H9 (cell line): ENCODE results near the gene NCBP2L. TPM values are rescaled to one million over a fixed set of nuclear protein-coding genes. Genes with fewer than 3 reads are reported as not detected.

Source experiments
- DNase-seq: peaks from one replicate; pipeline ENCODE4 v3.0.0-alpha.2; 2017
- H2AFZ ChIP-seq: one replicate; pipeline ENCODE4 v1.6.1; 2013; ENCODE audit warnings: mild to moderate bottlenecking, low read length, control low read depth, moderate library complexity
- H2AK5ac ChIP-seq: 2 replicates; pipeline ENCODE4 v1.6.1; 2013; ENCODE audit warnings: low read length, control low read depth, mixed read lengths; ENCODE audit not compliant: insufficient read length
- H2BK120ac ChIP-seq: one replicate; pipeline ENCODE4 v1.6.1; 2013; ENCODE audit warnings: low read depth, mild to moderate bottlenecking, low read length, control low read depth, inconsistent platforms; ENCODE audit not compliant: poor library complexity, severe bottlenecking
- H2BK12ac ChIP-seq: 2 replicates; pipeline ENCODE4 v1.6.1; 2013; ENCODE audit warnings: low read length, control low read depth, mixed read lengths, low read depth; ENCODE audit not compliant: insufficient read length
- H2BK15ac ChIP-seq: 2 replicates; pipeline ENCODE4 v1.6.1; 2013; ENCODE audit warnings: low read depth, low read length, control low read depth
- H2BK20ac ChIP-seq: one replicate; pipeline ENCODE4 v1.6.1; 2013; ENCODE audit warnings: low read depth, mild to moderate bottlenecking, low read length, control low read depth, inconsistent platforms; ENCODE audit not compliant: poor library complexity, severe bottlenecking
- H2BK5ac ChIP-seq: 2 replicates; pipeline ENCODE4 v1.6.1; 2013; ENCODE audit warnings: low read length, control low read depth, mixed read lengths; ENCODE audit not compliant: insufficient read length
- H3K14ac ChIP-seq: 2 replicates; pipeline ENCODE4 v1.6.1; 2013; ENCODE audit warnings: low read length, control low read depth; ENCODE audit not compliant: insufficient read depth
- H3K18ac ChIP-seq: 2 replicates; pipeline ENCODE4 v1.6.1; 2013; ENCODE audit warnings: low read depth, mild to moderate bottlenecking, mixed read lengths, low read length, control low read depth; ENCODE audit not compliant: insufficient read length
- H3K23ac ChIP-seq: 2 replicates; pipeline ENCODE4 v1.6.1; 2013; ENCODE audit warnings: low read length, control low read depth, mixed read lengths, low read depth; ENCODE audit not compliant: insufficient read length
- H3K23me2 ChIP-seq: 2 replicates; pipeline ENCODE4 v1.6.1; 2013; ENCODE audit warnings: low read depth, mild to moderate bottlenecking, mixed read lengths, low read length, control low read depth; ENCODE audit not compliant: insufficient read length, poor library complexity, severe bottlenecking
- H3K27ac ChIP-seq: 2 replicates; pipeline ENCODE4 v1.5.1; 2013; ENCODE audit warnings: low read length, control low read depth, mixed read lengths, low read depth; ENCODE audit not compliant: insufficient read length
- H3K27me3 ChIP-seq: 2 replicates; pipeline ENCODE4 v1.6.1; 2013; ENCODE audit warnings: low read length, control low read depth, inconsistent platforms; ENCODE audit not compliant: insufficient read depth
- H3K4ac ChIP-seq: 2 replicates; pipeline ENCODE4 v1.6.1; 2013; ENCODE audit warnings: low read depth, mild to moderate bottlenecking, control low read depth, inconsistent platforms, low read length, moderate library complexity
- H3K4me1 ChIP-seq: 2 replicates; pipeline ENCODE4 v1.6.1; 2013; ENCODE audit warnings: low read length, control low read depth, inconsistent platforms; ENCODE audit not compliant: insufficient read depth
- H3K4me2 ChIP-seq: 2 replicates; pipeline ENCODE4 v1.6.1; 2013; ENCODE audit warnings: low read length, control low read depth, mixed read lengths; ENCODE audit not compliant: insufficient read length, insufficient read depth
- H3K56ac ChIP-seq: 2 replicates; pipeline ENCODE4 v1.6.1; 2013; ENCODE audit warnings: low read depth, mild to moderate bottlenecking, mixed read lengths, low read length, control low read depth; ENCODE audit not compliant: insufficient read length
- H3K79me1 ChIP-seq: 2 replicates; pipeline ENCODE4 v1.6.1; 2013; ENCODE audit warnings: low read depth, mild to moderate bottlenecking, moderate library complexity, low read length, control low read depth, inconsistent platforms; ENCODE audit not compliant: insufficient read depth, poor library complexity, severe bottlenecking
- H3K79me2 ChIP-seq: 2 replicates; pipeline ENCODE4 v1.6.1; 2013; ENCODE audit warnings: low read length, control low read depth, inconsistent platforms; ENCODE audit not compliant: insufficient read depth
- H3K9ac ChIP-seq: 2 replicates; pipeline ENCODE4 v1.6.1; 2013; ENCODE audit warnings: low read length, control low read depth, mixed read lengths; ENCODE audit not compliant: insufficient read length; ENCODE audit errors: extremely low read depth
- H3K9me3 ChIP-seq: one replicate; pipeline ENCODE4 v1.6.1; 2013; ENCODE audit warnings: low read depth, low read length, inconsistent platforms; ENCODE audit not compliant: control insufficient read depth
- H3T11ph ChIP-seq: one replicate; pipeline ENCODE4 v1.6.1; 2013; ENCODE audit warnings: mild to moderate bottlenecking, low read length, control low read depth, inconsistent platforms
- H4K20me1 ChIP-seq: one replicate; pipeline ENCODE4 v1.6.1; 2013; ENCODE audit not compliant: control insufficient read depth, insufficient read length, insufficient read depth
- H4K5ac ChIP-seq: 2 replicates; pipeline ENCODE4 v1.6.1; 2013; ENCODE audit warnings: low read depth, mild to moderate bottlenecking, mixed read lengths, low read length, control low read depth; ENCODE audit not compliant: insufficient read length
- H4K8ac ChIP-seq: replicated peaks from 2 replicates; pipeline ENCODE4 v1.6.1; 2013; ENCODE audit warnings: low read length, control low read depth, mixed read lengths, low read depth; ENCODE audit not compliant: insufficient read length
- H4K91ac ChIP-seq: 2 replicates; pipeline ENCODE4 v1.6.1; 2013; ENCODE audit warnings: low read depth, mild to moderate bottlenecking, moderate library complexity, mixed read lengths, low read length, control low read depth; ENCODE audit not compliant: insufficient read length
- H3K27ac Mint-ChIP-seq, 3 experiments: 2 replicates in 2 of 3; 3 replicates in 1 of 3; pipeline ENCODE4 v1.8.0; 2020 to 2021; ENCODE audit warnings: mixed read lengths in 3 of 3, mild to moderate bottlenecking in 1 of 3, moderate library complexity in 1 of 3
- H3K27me3 Mint-ChIP-seq: 2 replicates; pipeline ENCODE4 v1.8.0; 2021; ENCODE audit warnings: low read depth, mild to moderate bottlenecking, moderate library complexity, mixed read lengths
- H3K36me3 Mint-ChIP-seq, 3 experiments: 2 replicates in 2 of 3; 3 replicates in 1 of 3; pipeline ENCODE4 v1.8.0; 2020 to 2021; ENCODE audit warnings: low read depth in 3 of 3, mixed read lengths in 3 of 3; ENCODE audit not compliant: insufficient read depth in 1 of 3
- H3K4me1 Mint-ChIP-seq, 2 experiments: 2 replicates each; pipeline ENCODE4 v1.8.0; 2020; ENCODE audit warnings: mixed read lengths in 2 of 2
- H3K4me3 Mint-ChIP-seq, 2 experiments: 2 replicates in 1 of 2; 3 replicates in 1 of 2; pipeline ENCODE4 v1.8.0; 2020 to 2021; ENCODE audit warnings: mild to moderate bottlenecking in 2 of 2, mixed read lengths in 2 of 2, moderate library complexity in 1 of 2
- H3K9me3 Mint-ChIP-seq, 2 experiments: 2 replicates in 1 of 2; 3 replicates in 1 of 2; pipeline ENCODE4 v1.8.0; 2020; ENCODE audit warnings: mild to moderate bottlenecking in 2 of 2, mixed read lengths in 2 of 2, moderate library complexity in 1 of 2
- CTCF ChIP-seq: fragments of 200-600 bp; sonication (generic); conservative IDR thresholded peaks from 3 replicates; pipeline ENCODE4 v1.8.0; 2021; ENCODE audit warnings: antibody characterized with exemption, mild to moderate bottlenecking
- WGBS: extraction: QIAGEN DNeasy Blood & Tissue Kit; methylation state at CpG from one replicate; pipeline ENCODE4 v1.1.7; 2013; ENCODE audit warnings: missing lambda C conversion rate, low lambda C conversion rate, mixed read lengths; ENCODE audit not compliant: insufficient read length; ENCODE audit errors: extremely low coverage; 5-methylcytosine and 5-hydroxymethylcytosine counted together
- total RNA-seq: library from RNA; stranded (reverse); gene quantifications from 2 replicates; pipeline ENCODE4 v1.2.1, GENCODE V29; 2021

NCBP2L gene
- total RNA-seq, 1 experiment from 2014 or later, result not detected

GRCh38 chrX:107823042-107823441 lies 45.5 kb downstream of the NCBP2L start:
- no peak overlapping the region for H2AK5ac ChIP-seq
- peaks cover 44% of the 10 kb centered on the region for H3K27me3 Mint-ChIP-seq
- H3K9ac ChIP-seq, result no peak overlapping the region
- no peak overlapping the region for H3K4ac ChIP-seq
- peaks cover 7 to 10% of the 10 kb centered on the region in 2 experiments; a peak in 2 of 4 replicates for H3K4me1 Mint-ChIP-seq
- H4K20me1 ChIP-seq, result no peaks in the 10 kb centered on the region
- peaks cover 10% of the 10 kb centered on the region; the same call in 1 of the 2 replicates for H3K27me3 ChIP-seq
- no peak overlapping the region for H4K91ac ChIP-seq
- H3K79me2 ChIP-seq, result no peaks in the 10 kb centered on the region
- H2AFZ ChIP-seq, result no peak overlapping the region
- no peak overlapping the region for H4K5ac ChIP-seq
- peaks cover 23% of the 10 kb centered on the region for H3K9me3 ChIP-seq
- H3K14ac ChIP-seq, result no peak overlapping the region
- H2BK20ac ChIP-seq, result no peak overlapping the region
- H2BK5ac ChIP-seq, result no peak overlapping the region
- no peaks in the 10 kb centered on the region for H3K4me1 ChIP-seq
- no peak for TF ChIP-seq CTCF
- H2BK15ac ChIP-seq, result no peak overlapping the region
- H3K36me3 Mint-ChIP-seq, result peaks cover 0 to 7% (median 0%) of the 10 kb centered on the region in 3 experiments; a peak in 3 of 7 replicates
- no peaks in the 10 kb centered on the region for H3K79me1 ChIP-seq
- H3K18ac ChIP-seq, result no peak overlapping the region
- H2BK12ac ChIP-seq, result no peak overlapping the region
- no peak overlapping the region for H3K23ac ChIP-seq
- H3K27ac ChIP-seq, result no peak overlapping the region
- H3K27ac Mint-ChIP-seq, result no peak overlapping the region
- no peak overlapping the region for H4K8ac ChIP-seq
- H3K4me2 ChIP-seq, result no peak overlapping the region
- no CpG with 5 or more reads among the region's 2 CpGs for WGBS
- peaks cover 8% of the 10 kb centered on the region for H3K23me2 ChIP-seq
- no peak overlapping the region for H3K4me3 Mint-ChIP-seq
- H3K56ac ChIP-seq, result no peak overlapping the region
- no peak overlapping the region for H2BK120ac ChIP-seq
- DNase-seq, result no peak
- H3K9me3 Mint-ChIP-seq, result peaks cover 18 to 54% of the 10 kb centered on the region in 2 experiments
- no peak overlapping the region for H3T11ph ChIP-seq
